Body of pancreas (tissue), 4 donors: ENCODE data around the gene KDM2B.

ENCODE experiments used
- POLR2A ChIP-seq, 3 donors: fragments of 450-650 bp; IDR thresholded peaks; one replicate each; pipeline ENCODE4 v1.6.1; 2016; ENCODE audit warnings: antibody characterized with exemption in 3 of 3, mild to moderate bottlenecking in 2 of 3
- TF ChIP-seq, protein P1 (sequence below), 7 experiments: fragments of 450-650 bp in 4 of 7; fragments of 200-600 bp in 3 of 7; sonication (generic) in 3 of 7; IDR thresholded peaks; one replicate each; pipeline ENCODE4 v1.5.1; 2016 to 2019; ENCODE audit warnings: antibody characterized with exemption in 7 of 7

DNA sequence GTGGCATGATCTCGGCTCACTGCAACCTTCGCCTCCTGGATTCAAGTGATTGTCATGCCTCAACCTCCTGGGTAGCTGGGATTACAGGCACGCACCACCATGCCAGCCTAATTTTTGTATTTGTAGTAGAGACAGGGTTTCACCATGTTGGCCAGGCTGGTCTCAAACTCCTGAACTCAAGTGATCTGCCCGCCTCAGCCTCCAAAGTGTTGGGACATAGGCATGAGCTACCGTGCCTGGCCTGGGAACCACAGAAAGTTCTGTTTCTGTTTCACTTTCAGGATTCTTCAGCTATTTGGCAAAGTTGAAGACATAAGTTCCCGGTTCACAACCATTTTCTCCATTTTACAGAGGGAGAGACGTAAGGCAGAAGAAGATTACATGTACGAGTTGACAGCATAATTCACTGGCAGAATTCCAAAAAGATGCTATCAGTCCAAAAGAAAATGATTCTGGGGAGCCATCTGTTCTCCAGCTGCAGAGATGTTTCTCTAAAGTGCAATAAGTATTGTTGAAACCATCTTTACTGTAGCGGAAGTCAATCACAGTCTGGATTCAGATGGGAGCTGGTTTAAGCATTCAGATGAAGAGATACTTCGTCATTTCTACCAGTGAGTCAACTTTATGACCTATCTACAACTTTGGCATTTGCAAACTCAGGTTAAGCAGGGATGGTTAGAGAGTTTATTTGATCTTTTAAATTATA, 189.1 kb downstream of the KDM2B start:
- TF ChIP-seq, protein P1, sequence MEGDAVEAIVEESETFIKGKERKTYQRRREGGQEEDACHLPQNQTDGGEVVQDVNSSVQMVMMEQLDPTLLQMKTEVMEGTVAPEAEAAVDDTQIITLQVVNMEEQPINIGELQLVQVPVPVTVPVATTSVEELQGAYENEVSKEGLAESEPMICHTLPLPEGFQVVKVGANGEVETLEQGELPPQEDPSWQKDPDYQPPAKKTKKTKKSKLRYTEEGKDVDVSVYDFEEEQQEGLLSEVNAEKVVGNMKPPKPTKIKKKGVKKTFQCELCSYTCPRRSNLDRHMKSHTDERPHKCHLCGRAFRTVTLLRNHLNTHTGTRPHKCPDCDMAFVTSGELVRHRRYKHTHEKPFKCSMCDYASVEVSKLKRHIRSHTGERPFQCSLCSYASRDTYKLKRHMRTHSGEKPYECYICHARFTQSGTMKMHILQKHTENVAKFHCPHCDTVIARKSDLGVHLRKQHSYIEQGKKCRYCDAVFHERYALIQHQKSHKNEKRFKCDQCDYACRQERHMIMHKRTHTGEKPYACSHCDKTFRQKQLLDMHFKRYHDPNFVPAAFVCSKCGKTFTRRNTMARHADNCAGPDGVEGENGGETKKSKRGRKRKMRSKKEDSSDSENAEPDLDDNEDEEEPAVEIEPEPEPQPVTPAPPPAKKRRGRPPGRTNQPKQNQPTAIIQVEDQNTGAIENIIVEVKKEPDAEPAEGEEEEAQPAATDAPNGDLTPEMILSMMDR (IDR thresholded peaks at IDR 0.05), result no peak
- no peak for TF ChIP-seq POLR2A (IDR thresholded peaks at IDR 0.05)
